AG20443 (cell line): Measurements from ENCODE around the gene TCF12.
A peak's percentile ranks its signal among the peaks of the same experiment; 100 is the strongest.

Experiments
- DNase-seq: peaks from one replicate; pipeline ENCODE4 v3.0.0; 2012; ENCODE audit warnings: low spot score, mixed read lengths

TCF12 gene

DNA sequence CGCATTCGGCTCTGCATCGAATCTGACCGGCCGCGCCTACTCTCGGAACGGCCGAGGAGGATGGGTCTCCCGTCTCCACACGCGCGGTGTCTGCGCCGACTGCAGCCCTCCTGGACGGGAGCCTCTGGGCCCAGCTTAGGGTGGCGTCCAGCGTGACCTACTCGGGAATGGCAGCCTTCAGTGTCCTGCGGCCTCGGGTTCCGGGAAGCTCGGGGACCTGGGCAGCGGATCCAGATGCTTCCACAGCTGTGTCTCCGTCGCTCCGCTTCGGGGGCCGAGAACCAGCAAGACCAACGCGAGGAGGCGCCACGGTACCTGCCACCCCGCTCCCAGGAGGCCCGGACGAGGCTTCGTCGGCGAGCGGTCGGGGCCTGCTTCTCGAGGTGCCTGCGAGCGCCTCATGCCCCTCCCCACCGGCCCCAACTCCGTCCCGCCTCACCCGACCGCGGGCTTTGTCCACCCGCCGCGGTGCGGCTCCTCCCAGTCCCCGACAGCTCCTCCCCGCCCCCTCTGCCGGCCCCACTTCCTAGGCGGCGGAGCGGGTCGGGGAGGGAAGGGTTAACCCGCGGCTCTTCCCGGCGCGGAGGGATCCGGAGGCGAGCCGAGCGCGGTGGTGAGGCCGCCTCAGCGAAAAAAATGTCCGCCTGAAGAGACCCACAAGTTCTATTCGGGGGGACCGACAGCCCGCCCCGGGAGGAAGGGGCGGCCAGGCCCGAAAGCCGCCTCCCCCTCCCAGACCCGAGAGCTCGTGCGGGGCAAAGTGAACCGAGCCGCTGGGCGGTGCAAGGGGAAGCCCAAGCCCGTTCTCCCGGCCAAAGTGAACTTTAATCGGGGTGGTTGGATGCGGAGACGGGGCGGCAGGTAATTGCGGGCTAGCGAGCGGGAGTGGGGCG, at the start of gene TCF12:
Gene TCF12, plus strand, starts transcription at position 599 of the 893 bp plus-strand sequence. CDS start 1,270 bp downstream, outside the sequence.
- peak; percentile 96 for DNase-seq

DNA sequence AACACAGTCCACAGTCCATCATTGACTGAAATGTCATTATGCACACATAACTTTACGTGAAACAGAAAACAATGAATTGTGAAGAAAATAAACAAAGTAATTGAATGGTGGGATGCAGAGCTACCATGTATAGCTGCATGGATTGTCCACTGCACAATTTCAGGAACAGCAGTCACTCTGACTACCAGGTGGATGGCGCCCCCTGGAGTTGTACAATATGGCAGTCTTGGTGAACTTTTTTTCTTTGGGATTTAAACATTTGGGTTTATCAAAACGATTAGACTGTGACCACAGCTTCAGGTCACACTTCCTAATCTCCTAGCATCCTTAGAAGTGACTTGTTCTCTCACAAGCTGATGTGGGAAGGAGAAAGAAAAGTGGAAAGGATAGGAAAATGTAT, 48.9 kb upstream of the TCF12 start:
- DNase-seq = peak; percentile 11

- peak; percentile 52 for DNase-seq
These were observed 47.3 kb upstream of the TCF12 start for GRCh38 chr15:56871185-56871584.

- DNase-seq = no peak
These were observed 46.6 kb upstream of the TCF12 start for GRCh38 chr15:56871867-56872266.

DNA sequence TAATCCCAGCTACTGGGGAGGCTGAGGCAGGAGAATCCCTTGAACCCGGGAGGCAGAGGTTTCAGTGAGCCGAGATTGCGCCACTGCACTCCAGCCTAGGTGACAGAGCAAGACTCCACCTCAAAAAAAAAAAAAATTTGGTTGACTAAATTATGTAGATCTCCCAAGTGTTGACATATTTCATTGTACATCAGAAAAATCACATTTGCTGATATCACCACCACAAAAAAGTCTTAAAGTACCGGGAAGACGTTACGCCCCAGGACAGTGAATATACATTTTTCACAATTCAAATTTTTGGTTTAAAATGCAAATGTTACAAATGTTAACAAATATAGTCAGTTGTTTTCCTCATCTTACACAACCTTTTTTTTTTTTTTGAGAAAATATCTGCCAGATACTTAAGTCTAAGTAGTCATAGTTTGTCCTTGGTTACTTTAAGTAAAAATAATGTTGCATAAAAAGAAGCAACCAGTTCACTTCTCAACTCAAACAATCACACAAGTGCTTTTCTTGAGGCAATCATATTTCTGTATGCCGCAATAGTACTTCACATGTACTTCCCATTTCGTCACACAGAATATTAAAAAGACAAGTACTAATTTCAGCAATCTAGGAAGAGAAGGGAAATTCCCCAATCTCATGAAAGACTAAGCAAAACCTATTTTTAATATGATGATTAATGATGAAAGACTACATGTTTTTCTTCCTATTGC, 41.0 kb upstream of the TCF12 start:
- no peak for DNase-seq

DNA sequence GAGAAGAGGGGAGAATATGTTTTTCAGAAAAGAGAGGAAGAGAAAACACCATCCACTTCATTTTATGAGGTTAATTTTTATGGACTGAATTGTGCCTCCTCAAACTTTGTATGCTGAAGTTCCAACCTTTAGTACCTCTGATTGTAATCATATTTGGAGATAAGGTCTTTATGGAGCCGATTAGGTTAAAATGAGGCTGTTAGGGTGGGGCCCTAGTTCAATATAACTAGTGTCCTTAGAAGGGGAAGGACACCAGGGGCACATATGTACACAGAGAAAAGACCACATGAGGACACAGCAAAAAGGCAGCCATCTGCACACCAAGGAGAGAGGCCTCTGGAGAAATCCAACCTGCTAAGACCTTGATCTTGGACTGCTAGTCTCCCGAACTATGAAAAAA, 38.9 kb upstream of the TCF12 start:
- DNase-seq = no peak

GRCh38 chr15:56883088-56883487, 35.4 kb upstream of the TCF12 start:
- no peak for DNase-seq

DNA sequence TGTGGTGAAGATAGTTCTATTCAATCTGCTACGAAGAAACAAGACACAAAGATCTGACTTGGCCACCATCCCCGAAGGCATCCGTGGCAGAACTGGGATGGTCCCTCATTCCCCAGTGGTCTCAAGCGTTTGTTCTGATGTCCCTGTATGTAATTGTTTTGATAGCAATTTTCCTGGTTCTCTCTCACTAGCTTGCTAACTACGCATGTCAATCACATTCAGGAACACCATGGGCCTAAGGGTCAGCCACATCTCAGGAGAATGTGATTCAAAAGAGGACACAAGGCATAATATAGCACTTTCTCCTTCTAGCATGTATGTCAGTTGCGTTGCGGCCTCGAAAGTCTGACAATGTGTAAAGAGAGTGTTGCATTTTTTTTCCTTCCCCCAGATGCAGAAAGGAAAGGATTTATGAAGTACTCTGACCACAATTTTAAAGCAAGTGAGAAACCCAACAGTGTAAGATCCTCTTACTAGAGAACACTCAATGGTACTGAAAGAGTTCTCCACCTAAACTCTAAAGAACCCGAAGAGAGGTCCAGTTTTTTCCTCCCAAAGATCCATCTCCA, 32.0 kb upstream of the TCF12 start:
- peak; percentile 11 for DNase-seq

DNA sequence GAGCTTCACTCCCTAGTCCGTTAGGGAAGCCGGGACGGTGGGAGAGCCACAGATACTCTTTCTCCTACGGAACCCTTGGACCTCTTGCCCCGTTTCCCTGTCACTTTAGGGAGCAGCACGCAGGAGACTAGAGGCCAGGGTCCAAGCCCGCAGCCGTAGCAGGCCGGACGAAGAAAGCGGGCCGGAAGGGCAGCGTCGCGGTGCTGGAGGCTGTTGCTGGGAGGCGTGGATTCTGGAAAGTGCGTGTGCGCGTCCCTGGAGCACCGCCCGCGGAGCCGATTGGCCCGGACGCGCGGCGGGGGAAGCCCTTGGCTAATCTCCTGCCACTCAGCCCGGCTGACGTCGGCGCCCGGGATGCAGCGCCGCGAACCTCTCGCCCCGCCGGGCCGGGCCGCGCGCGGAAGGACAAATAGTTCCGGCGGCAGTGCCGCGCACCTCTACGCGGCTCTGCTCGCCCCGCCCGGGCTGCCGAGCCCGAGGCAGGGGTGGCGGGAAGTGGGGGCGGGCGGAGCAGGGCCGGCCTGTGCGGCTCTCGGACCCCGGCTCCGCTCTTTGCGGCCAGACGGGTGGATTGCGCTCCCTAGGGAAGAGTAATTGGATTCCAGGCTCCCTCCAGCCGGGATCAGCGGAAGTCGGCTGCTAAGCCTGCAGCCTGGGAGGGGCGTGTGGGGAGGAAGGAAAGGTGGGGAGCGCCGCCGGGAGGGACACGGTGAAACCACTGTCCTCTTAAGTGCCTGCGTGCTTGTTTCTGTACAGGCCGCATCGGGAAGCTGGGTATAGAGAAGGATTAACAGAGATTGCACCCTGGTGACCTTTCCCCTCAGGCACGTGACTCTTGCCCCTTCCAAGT, 31.3 kb upstream of the TCF12 start:
- DNase-seq = peak; percentile 98

- no peak for DNase-seq
These were observed 30.5 kb upstream of the TCF12 start for GRCh38 chr15:56887782-56888438.

GRCh38 chr15:56890038-56890437, 28.4 kb upstream of the TCF12 start:
- no peak for DNase-seq

DNA sequence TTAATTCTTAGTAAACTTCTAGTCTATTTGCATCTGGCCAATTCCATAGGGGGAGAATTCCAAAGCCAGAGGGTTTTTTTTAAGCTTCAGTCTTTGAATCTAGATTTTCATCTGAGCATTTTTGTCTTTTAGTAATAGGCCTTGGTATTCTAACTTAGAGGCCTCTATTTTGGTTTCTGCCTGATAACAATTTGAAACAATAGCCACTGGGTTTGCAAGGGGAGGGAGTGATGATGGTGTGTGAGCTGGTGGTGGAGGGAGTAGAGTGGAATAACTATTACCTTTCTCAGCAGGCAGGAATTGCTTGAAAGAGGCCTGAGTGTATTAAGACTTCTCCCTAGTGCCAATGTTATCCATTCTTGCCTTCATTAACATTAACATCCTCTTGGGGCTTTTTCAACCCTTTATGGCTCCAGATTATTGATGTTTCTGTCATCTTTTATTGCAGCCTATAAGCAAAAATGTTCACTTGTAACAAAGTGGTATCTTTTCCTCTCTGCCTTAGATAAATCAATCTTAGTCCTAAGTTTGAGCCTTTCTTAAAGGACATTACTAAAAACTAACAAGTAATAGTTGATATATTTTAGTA, 26.5 kb upstream of the TCF12 start:
- no peak for DNase-seq

GRCh38 chr15:56892659-56893363, 25.6 kb upstream of the TCF12 start:
- DNase-seq = no peak

GRCh38 chr15:56893364-56893678, 25.1 kb upstream of the TCF12 start:
- DNase-seq = no peak

DNA sequence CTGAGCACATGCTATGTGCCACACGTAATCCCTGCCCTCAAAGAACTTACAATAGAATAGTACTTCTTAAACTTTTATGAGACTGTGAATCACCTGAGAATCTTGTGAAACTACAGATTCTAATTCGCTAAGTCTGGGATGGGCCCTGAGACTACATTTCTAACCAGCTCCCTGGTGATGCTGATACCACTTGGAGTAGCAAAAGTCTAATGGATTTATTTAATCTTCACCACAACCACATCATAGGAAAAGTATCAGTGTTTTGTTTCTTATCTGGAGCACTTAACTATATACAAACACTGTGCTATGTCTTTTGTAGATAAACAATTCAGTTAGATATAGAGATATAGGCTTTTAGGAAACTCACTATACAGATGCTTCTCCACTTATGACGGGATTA, 23.8 kb upstream of the TCF12 start:
- no peak for DNase-seq

DNA sequence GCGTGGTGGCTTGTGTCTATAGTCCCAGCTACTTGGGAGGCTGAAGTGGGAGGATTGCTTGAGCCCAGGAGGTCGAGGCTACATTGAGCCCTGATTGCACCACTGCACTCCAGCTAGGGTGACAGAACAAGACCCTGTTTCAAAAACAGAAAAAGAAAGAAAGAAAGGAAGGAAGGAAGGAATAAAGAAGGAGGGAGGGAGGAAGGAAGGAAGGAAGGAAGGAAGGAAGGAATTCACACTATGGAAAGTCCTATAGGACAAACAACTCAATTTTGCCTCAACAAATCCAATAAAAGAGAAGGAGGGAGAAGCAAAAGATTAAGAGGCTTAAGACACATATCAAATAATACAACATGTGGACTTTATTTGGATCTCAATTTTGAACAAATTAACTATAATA, 16.5 kb upstream of the TCF12 start:
- no peak for DNase-seq

DNA sequence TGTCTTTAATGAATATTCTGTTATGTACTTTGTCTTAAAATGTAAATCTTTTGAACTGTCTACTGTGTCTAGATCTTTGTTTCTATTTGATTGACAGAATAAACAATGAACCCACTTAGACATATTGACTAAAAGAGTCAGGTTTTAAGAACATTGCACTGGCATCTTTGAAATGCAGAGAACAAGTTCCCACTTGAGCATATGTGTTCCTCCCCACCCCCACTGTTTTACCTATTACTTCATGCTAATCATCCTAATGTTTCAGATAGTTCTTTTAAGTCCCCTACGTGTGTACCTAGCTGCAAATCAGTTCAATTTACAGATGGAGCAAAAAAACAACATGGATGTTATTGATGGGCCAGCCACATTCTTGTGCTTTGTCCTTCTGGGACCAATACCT, 11.7 kb upstream of the TCF12 start:
- no peak for DNase-seq

- no peak for DNase-seq
These were observed 7.6 kb upstream of the TCF12 start for GRCh38 chr15:56910801-56911200.

- no peak for DNase-seq
These were observed 5.2 kb upstream of the TCF12 start for GRCh38 chr15:56913241-56913640.

- peak; percentile 22 for DNase-seq
These were observed 4.8 kb upstream of the TCF12 start for GRCh38 chr15:56913670-56914069.

DNA sequence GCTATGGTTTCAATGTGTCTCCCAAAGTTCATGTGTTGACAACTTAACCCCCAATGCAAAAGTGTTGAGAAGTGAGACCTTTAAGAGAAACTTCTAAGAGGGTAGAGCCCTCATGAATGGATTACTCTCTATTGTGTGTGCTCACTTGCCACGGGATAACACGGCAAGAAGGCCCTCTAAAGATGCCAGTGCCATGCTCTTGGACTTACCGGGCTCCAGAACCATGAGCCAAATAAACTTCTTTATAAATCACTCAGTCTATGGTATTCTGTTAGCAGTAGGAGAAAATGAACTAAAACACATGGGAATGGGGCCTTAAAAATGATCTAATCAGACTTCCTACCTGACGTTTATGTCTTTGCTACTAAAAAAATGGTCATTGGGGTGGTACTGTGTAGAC, 2.6 kb upstream of the TCF12 start:
- no peak for DNase-seq
